ENCODE data around the gene TNFRSF6B. TPM values are rescaled to one million over a fixed set of nuclear protein-coding genes. Genes with fewer than 3 reads are reported as not detected.
A peak's percentile ranks its signal among the peaks of the same experiment; 100 is the strongest.

Gene TNFRSF6B
- total RNA-seq, 2 experiments from 2014 or later: not detected

DNA sequence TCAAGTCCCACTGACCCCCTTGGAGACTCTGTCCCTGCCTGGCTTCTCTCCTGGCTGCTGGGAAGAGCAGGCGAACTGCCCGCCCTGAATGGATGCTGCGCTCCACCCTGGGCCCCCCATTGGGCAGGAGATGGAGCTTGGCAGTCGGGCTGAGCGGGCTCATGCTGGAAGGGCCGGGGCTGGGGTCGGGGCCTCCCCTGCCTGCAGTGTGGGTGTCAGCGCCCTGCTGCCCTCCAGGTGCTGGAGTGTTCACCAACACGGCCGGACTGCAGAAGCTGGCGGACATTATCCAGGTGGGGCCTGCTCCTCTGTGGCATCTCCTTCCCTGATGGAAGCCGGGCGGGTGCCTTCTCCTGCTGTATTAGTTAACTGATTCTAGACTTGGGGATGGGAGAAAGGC, 16.0 kb upstream of the TNFRSF6B start:
- ChIA-PET POLR2A (no interaction called here), CTCF (no interaction called here)
- Mint-ChIP-seq H3K4me1 (ENCODE audit: low read depth) (peaks cover 5% of the 10 kb centered on the region), H3K27ac (no peak overlapping the region), H3K9me3 (no peaks in the 10 kb centered on the region), H3K36me3 (peaks cover 17% of the 10 kb centered on the region), H3K27me3 (no peaks in the 10 kb centered on the region), H3K4me3 (no peak overlapping the region)
- no peak for DNase-seq
- intact Hi-C loops (cut with micrococcal nuclease): no loop called here

DNA sequence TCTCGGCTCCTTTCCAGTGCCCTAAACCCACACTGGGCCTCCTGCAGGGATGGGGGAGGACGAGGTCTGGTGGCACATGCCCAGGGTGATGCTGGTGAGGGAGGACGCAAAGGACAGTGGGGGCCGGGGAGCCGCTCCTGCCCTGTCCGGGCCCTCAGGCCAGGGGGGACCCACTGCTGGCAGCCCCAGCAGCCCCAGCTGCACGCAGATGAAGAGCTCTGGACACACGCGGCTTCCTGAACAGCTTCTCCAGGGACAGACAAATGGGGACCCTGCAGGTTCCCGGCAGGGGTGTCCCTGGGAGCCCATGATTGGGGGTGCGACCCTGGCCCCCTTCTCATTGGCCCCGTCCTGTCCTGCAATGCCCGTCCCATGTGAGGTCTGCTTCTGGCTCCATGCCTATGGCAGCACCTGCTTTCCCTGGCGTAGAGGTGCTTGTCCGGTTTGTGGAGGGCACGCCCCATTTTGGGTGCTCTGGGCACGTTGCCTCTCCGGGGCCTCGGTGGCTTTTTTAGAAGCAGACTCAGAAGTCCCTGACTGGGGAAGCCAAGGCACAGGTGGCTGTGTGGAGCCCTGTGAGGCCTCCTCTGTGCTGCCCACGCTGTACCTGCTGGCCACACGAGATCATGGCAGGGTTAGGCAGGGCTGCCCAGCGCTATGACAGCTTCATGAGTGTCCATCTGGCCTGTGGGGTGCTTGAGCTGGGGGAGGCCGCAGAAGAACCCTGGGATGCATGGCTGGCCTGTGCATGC, 15.4 kb upstream of the TNFRSF6B start:
- peaks cover 17% of the 10 kb centered on the region for H3K36me3 Mint-ChIP-seq
- CTCF ChIA-PET: no interaction called here
- no peak for DNase-seq
- H3K27me3 Mint-ChIP-seq: no peaks in the 10 kb centered on the region
- POLR2A ChIA-PET: no interaction called here
- no peak overlapping the region for H3K27ac Mint-ChIP-seq
- intact Hi-C loops (cut with micrococcal nuclease): no loop called here
- peaks cover 5% of the 10 kb centered on the region for H3K4me1 Mint-ChIP-seq (ENCODE audit: low read depth)
- H3K9me3 Mint-ChIP-seq: no peaks in the 10 kb centered on the region
- no peak overlapping the region for H3K4me3 Mint-ChIP-seq

DNA sequence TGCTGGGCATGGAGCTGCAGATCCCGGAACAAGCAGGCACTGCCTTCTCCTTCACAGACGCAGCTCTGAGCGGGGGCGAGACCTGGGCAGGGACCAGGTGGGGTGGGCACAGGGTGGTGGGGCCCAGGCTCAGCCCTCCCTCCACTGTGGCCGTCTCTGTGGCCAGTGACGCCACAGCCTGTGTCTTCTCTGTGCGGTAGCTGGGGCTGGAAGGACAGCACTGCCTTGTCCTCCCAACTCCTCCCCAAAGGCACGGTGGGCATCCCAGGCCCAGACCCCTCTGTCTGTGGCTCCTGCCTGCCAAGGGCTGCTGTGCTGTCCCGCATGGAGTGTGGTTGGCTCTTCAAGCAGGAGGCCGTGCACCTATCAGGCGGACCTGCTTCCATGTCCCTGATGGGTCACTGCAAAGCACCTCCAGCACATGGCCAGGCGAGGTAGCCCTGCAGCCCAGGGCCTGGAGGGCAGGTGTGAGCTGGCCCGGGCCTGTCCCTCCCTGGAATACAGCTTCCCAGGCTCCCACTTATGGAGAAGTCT, 14.8 kb upstream of the TNFRSF6B start:
- Mint-ChIP-seq H3K4me1 (ENCODE audit: low read depth) (peaks cover 10% of the 10 kb centered on the region), H3K9me3 (no peaks in the 10 kb centered on the region), H3K4me3 (no peak overlapping the region), H3K27ac (no peak overlapping the region), H3K36me3 (peaks cover 12% of the 10 kb centered on the region), H3K27me3 (no peaks in the 10 kb centered on the region)
- ChIA-PET POLR2A (no interaction called here), CTCF (no interaction called here)
- DNase-seq: no peak
- intact Hi-C loops (cut with micrococcal nuclease): no loop called here

DNA sequence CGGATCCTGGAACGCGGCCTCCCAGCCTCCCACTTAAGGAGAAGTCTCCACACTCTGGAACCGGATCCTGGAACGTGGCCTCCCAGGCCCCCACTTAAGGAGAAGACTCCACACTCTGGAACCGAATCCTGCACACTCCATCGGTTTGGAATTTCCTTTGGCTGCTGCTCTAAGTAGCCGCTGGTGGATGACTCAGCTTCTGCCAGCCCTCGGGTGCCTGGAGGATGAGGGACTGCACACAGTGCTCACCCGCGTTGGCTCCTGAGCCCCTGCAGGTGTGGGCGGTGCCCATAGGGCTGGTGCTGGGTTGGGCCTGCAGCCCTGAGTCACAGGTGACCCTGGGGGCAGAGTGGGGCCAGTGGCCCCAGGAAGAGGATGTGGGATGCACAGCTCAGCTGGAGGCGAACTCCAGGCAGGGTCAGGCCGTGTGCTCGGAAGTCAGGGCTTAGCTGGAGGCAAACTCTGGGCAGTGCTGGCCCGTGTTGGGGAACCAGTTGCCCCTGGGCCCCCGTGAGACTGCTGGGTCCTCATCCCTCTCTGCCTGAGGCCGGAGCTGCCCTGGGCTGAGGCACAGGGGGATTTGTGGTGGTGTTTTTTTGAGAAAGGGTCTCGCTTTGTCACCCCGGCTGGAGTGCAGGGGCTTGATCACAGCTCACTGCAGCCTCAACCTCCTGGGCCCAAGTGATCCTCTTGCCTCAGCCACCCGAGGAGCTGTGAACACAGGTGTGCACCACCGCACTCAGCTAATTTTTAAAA, 13.9 kb upstream of the TNFRSF6B start:
- Mint-ChIP-seq H3K27me3 (no peaks in the 10 kb centered on the region), H3K27ac (no peak overlapping the region), H3K4me1 (ENCODE audit: low read depth) (peaks cover 13% of the 10 kb centered on the region), H3K9me3 (no peaks in the 10 kb centered on the region), H3K4me3 (no peak overlapping the region), H3K36me3 (peaks cover 6% of the 10 kb centered on the region)
- intact Hi-C loops (cut with micrococcal nuclease): no loop called here
- peak; percentile 47 for DNase-seq
- ChIA-PET CTCF (interaction anchor here (0.7 kb wide), 1 partner anchor 15 kb away, joined by 3 read pairs; no protein-coding TSS in a partner anchor), POLR2A (no interaction called here)

DNA sequence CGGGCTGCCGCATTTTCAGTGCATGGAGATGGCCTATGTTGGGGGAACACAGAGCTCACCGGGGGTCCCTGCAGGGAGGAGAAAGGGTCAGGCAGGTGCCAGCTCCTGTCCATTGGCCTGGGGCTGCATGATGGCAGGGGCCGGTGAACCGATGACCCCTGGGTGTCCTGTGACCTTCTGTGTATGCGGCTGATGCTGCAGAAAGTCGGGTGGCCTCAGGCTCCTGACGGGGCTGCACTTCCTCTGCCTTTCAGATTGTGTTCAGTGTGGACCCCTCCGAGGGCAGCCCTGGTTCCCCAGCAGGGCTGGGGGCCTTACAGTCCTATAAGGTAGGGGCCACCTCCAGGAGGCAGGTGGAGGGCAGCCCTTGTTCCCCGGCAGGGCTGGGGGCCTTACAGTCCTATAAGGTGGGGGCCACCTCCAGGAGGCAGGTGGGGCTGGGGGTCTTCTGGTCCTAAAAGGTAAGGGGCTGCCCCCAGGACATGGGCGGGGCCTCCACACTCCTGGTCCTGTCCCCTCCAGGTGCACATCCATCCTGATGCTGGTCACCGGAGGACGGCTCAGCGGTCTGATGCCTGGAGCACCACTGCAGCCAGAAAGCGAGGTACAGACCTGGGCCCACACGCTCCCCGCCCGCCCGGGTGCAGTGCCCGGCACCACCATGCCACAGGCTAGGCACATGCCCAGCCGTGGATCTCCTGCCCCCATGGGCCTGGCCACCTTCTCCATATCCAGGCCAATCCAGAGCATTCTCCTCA, 11.0 kb upstream of the TNFRSF6B start:
- Mint-ChIP-seq H3K27ac (no peak overlapping the region), H3K36me3 (peaks cover 1% of the 10 kb centered on the region), H3K9me3 (no peaks in the 10 kb centered on the region), H3K4me1 (ENCODE audit: low read depth) (peaks cover 15% of the 10 kb centered on the region), H3K4me3 (no peak overlapping the region), H3K27me3 (no peaks in the 10 kb centered on the region)
- intact Hi-C loops (cut with micrococcal nuclease): no loop called here
- DNase-seq: no peak
- CTCF ChIA-PET: no interaction called here
- POLR2A ChIA-PET: no interaction called here

DNA sequence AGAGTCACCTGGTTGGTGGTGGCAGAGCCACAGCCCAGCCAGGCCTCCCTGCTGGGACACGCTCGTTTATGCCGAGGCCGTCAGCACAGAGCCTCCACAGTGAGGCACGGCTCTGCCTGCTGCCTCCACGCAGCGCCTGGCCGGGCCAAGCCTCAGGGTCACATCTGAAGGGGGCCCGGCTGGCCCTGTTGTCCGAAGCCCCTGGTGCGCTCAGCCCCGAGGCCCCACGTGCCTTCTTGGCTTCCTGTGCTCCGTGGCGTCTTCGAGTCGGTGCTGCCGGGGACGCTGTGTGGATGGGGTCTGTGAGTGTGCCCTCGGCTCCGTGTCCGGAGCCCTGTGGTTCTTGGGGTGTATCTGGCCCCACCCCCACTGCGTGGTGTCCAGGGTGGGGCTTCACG, 10.4 kb upstream of the TNFRSF6B start:
- H3K27me3 Mint-ChIP-seq: no peaks in the 10 kb centered on the region
- ChIA-PET CTCF (interaction anchor here (0.6 to 1.2 kb wide), 2 partner anchors 22 to 64 kb away, joined by 3 read pairs; partner anchors contain the start of genes ARFRP1 and ZGPAT), POLR2A (interaction anchor here (1.9 kb wide), 1 partner anchor 11 kb away, joined by 8 read pairs; the partner anchor contains the start of gene TNFRSF6B)
- intact Hi-C loops (cut with micrococcal nuclease): no loop called here
- no peak overlapping the region for H3K4me3 Mint-ChIP-seq
- H3K9me3 Mint-ChIP-seq: no peaks in the 10 kb centered on the region
- H3K4me1 Mint-ChIP-seq (ENCODE audit: low read depth): peaks cover 15% of the 10 kb centered on the region
- DNase-seq: no peak
- H3K36me3 Mint-ChIP-seq: peaks cover 1% of the 10 kb centered on the region
- peak overlapping the region; percentile 69 for H3K27ac Mint-ChIP-seq

DNA sequence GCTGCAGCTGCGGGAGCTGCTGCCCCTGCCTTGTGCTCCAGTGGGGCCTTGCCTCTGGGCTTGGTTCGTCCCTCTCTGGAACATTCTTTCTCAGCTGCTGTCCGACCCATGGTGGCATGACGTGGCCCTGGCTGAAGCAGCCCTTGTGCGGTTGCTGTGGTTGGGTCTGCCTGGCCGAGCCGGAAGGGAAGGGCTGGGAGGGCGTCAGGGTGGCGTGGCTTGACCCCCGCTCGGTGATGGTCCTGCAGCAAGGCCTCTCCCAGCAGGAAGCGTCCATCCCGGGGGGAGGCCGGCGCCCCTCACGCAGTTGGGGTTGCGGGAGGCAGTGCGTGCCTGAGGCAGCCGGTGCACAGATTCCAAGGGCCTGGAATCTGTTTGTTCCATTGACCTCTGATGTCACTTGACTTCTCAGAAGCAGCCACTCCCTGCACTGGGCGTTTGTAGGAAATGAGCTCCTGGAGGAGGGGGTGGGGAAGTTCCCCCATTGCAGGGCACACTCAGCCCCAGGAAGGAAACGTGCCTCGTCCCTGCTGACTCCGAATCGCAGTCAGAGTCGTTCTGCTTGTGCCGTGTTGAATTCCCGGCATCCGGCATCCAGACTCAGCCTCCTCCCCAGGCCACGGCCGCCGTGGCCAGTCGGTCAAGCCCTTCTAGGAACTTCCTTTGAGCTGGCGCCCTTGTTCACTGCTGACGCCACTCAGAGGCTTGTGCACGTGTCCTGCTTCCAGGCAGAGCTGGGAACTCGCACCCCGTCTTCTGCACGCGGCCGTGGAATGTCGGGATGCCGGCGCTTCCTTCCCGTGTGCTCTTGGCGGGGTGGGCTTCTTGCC, 9.7 kb upstream of the TNFRSF6B start:
- H3K4me1 Mint-ChIP-seq (ENCODE audit: low read depth): peaks cover 15% of the 10 kb centered on the region
- no peaks in the 10 kb centered on the region for H3K9me3 Mint-ChIP-seq
- peaks cover 3% of the 10 kb centered on the region for H3K36me3 Mint-ChIP-seq
- no peaks in the 10 kb centered on the region for H3K27me3 Mint-ChIP-seq
- H3K4me3 Mint-ChIP-seq: no peak overlapping the region
- H3K27ac Mint-ChIP-seq: peak overlapping the region; percentile 69
- DNase-seq: peak; percentile 81
- intact Hi-C loops (cut with micrococcal nuclease): no loop called here
- ChIA-PET CTCF (interaction anchor here (0.6 to 1.5 kb wide), 4 partner anchors 12 to 64 kb away, joined by 3 to 5 read pairs (median 3); partner anchors contain the start of genes ARFRP1 and ZGPAT), POLR2A (interaction anchor here (1.0 to 1.9 kb wide), 2 partner anchors 10 to 12 kb away, joined by 3 to 8 read pairs; partner anchors contain the start of gene TNFRSF6B)

DNA sequence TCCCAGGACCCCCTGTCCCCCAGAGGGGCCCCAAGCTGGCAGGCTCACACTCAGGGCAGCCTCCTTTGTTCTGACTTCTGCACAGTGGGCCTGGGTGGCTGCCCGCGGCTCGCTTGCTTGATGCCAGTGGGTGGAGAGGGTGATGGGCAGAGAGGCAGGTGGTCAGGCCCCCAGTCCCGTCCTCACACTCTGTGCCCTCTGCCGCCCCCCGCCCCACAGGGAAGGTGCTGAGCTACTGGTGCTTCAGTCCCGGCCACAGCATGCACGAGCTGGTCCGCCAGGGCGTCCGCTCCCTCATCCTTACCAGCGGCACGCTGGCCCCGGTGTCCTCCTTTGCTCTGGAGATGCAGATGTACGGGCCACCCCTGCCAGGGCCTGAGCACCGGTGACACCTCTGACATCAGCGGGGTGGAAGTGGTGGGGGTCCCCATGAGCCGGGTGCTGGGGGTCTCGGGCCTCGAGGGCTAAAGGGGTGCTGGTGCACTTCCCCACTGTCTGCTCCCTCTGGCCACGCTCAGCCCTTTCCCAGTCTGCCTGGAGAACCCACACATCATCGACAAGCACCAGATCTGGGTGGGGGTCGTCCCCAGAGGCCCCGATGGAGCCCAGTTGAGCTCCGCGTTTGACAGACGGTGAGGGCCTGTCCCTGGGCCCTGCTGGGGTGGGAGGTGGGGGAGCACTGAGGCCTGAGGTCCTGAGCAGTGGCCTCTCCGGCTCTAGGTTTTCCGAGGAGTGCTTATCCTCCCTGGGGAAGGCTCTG, 8.9 kb upstream of the TNFRSF6B start:
- Mint-ChIP-seq H3K4me3 (no peak overlapping the region), H3K9me3 (no peaks in the 10 kb centered on the region), H3K27me3 (no peaks in the 10 kb centered on the region), H3K4me1 (ENCODE audit: low read depth) (peaks cover 13% of the 10 kb centered on the region), H3K36me3 (peaks cover 6% of the 10 kb centered on the region), H3K27ac (no peak overlapping the region)
- ChIA-PET CTCF (interaction anchor here (0.7 to 1.5 kb wide), 3 partner anchors 11 to 63 kb away, joined by 3 to 5 read pairs (median 3); no protein-coding TSS in a partner anchor), POLR2A (interaction anchor here (1.0 to 1.9 kb wide), 2 partner anchors 9 to 11 kb away, joined by 3 to 8 read pairs; partner anchors contain the start of gene TNFRSF6B)
- intact Hi-C loops (cut with micrococcal nuclease): no loop called here
- no peak for DNase-seq

DNA sequence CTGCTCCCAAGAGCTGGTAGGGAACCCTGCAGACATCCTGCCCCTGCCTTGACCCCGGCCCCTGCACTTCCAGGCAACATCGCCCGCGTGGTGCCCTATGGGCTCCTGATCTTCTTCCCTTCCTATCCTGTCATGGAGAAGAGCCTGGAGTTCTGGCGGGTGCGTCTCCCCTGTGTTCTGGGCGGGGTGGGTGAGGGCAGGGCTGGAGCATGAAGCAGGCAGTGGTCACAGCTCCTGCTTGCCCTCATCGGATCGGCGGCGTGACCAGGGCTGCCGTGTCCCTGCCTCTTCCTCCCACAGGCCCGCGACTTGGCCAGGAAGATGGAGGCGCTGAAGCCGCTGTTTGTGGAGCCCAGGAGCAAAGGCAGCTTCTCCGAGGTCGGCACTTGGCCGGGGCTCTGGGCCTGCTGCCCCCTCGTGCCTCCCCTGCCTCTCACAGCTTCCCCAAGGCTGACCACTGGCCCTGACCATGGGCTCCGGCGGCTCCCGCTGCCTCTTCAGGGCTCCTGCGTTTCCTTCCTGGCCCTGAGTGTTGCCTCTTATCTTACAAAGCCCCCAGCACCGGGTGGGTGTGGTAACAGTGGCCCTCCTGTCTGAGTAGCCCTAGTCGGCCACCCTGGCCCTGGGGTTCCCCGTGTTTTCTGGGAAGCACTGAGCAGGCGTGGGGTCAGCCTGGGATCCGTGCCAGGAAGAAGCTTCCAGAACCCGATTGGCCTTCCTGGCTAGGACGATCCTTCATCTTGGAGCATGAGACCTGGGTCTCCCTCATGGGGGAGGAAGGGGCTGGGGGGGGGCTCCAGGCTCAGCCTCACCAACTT, 8.0 kb upstream of the TNFRSF6B start:
- intact Hi-C loops (cut with micrococcal nuclease): no loop called here
- no peaks in the 10 kb centered on the region for H3K9me3 Mint-ChIP-seq

More for the DNA sequence above, 8.0 kb upstream of the TNFRSF6B start:
- Mint-ChIP-seq H3K4me3 (no peak overlapping the region), H3K27ac (no peak overlapping the region), H3K36me3 (peaks cover 9% of the 10 kb centered on the region), H3K4me1 (ENCODE audit: low read depth) (peaks cover 12% of the 10 kb centered on the region), H3K27me3 (no peaks in the 10 kb centered on the region)
- ChIA-PET CTCF (no interaction called here), POLR2A (interaction anchor here (1.1 to 1.5 kb wide), 2 partner anchors 10 to 13 kb away, joined by 3 read pairs; no protein-coding TSS in a partner anchor)
- no peak for DNase-seq
